ENCODE data around the gene CHRNB4. TPM values are rescaled to one million over a fixed set of nuclear protein-coding genes. Genes with fewer than 3 reads are reported as not detected.

Gene CHRNB4
- total RNA-seq, 2 experiments from 2014 or later, result not detected

Other genes with a start within 250 kb of the CHRNB4 start
- 10 to 100 TPM; 67.0 to 69.6 TPM for gene IREB2, start 203.0 kb downstream of the CHRNB4 start, total RNA-seq
- gene HYKK, start 133.6 kb downstream of the CHRNB4 start, total RNA-seq, result 1 to 10 TPM; 1.1 to 1.5 TPM
- gene PSMA4, start 100.8 kb downstream of the CHRNB4 start, total RNA-seq, result 100 to 1,000 TPM; 238 to 248 TPM
- gene CHRNA5, start 75.7 kb downstream of the CHRNB4 start, total RNA-seq, result 10 to 100 TPM; 10.5 to 11.3 TPM
- not detected for gene CHRNA3, start 20.2 kb downstream of the CHRNB4 start, total RNA-seq
- gene ADAMTS7, start 170.3 kb upstream of the CHRNB4 start, total RNA-seq, result under 1 TPM; 0.23 to 0.48 TPM
- gene MORF4L1, start 231.7 kb upstream of the CHRNB4 start, total RNA-seq, result 100 to 1,000 TPM; 256 to 264 TPM